ENCODE measurements around the gene LIPC. TPM values are rescaled to one million over a fixed set of nuclear protein-coding genes. Genes with fewer than 3 reads are reported as not detected.

LIPC gene
- polyA plus RNA-seq, 1 of the 3 experiments (the other 2 are of a cell fraction), result not detected

DNA sequence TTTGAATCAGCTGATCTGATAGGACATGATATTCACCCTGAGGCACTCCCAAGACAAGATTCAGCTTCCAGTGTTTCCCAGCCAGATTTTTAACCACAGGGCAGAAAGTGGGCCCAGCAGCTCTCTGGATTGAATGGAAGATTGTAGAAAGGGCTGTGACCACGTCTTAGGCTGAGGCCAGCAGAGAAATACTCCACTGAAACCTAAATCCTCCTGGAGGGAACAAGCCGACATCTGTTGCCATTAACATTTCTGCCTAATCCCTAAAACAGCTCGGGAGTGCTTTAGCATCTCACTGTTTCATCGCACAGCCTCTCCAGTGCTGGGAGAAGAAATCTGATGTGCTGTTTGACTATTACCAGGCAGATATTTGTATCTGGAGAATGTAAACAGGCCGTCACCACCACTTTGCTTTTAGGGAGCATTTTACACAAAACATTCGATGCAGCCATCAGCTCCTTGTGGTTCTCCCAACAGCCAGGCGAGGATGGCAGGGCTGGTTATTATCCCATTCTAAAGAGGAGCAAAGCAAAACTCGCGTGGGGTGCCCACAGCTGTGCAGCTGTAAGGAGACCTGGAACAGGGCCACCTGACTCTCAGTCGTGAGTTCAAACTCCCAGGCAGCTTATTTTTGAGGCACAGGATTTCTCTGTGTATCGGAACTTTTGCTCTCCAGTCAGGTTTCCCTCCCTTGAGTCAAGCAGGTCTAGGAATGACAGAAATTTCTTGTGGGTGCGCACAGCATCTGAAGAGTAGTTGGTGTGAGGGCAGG is 117.4 kb downstream of the LIPC start (continued):
- TF ChIP-seq, protein P1, sequence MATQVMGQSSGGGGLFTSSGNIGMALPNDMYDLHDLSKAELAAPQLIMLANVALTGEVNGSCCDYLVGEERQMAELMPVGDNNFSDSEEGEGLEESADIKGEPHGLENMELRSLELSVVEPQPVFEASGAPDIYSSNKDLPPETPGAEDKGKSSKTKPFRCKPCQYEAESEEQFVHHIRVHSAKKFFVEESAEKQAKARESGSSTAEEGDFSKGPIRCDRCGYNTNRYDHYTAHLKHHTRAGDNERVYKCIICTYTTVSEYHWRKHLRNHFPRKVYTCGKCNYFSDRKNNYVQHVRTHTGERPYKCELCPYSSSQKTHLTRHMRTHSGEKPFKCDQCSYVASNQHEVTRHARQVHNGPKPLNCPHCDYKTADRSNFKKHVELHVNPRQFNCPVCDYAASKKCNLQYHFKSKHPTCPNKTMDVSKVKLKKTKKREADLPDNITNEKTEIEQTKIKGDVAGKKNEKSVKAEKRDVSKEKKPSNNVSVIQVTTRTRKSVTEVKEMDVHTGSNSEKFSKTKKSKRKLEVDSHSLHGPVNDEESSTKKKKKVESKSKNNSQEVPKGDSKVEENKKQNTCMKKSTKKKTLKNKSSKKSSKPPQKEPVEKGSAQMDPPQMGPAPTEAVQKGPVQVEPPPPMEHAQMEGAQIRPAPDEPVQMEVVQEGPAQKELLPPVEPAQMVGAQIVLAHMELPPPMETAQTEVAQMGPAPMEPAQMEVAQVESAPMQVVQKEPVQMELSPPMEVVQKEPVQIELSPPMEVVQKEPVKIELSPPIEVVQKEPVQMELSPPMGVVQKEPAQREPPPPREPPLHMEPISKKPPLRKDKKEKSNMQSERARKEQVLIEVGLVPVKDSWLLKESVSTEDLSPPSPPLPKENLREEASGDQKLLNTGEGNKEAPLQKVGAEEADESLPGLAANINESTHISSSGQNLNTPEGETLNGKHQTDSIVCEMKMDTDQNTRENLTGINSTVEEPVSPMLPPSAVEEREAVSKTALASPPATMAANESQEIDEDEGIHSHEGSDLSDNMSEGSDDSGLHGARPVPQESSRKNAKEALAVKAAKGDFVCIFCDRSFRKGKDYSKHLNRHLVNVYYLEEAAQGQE (IDR thresholded peaks at IDR 0.05; ENCODE audit: low read depth, low read length), result no peak

DNA sequence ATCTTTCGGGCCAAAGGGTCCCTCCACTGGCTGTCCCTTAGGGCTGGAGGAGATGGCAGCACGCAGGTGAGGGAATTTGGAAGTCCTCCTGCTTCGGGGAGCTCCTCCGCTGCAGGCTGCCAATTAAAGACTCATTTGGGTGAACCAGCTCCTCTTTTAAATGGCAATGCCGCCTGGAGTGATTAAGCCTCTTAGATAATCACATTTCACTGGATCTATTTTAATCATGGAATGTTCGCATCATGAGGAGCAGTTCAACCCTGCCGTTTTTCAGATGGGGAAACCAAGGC is 117.9 kb downstream of the LIPC start:
- Histone ChIP-seq H3F3A (replicated peaks; ENCODE audit: insufficient read depth) (peaks cover 20% of the 10 kb centered on the region), H3K4me1 (ENCODE audit: control insufficient read depth in 1 of 2, insufficient read depth in 2 of 2, low read depth in 1 of 2, low read length in 1 of 2) (peaks cover 17 to 22% of the 10 kb centered on the region in 2 experiments; a peak in 2 of 4 replicates), H3K4me3 (ENCODE audit: low read depth in 2 of 2, low read length in 1 of 2) (no peak overlapping the region), H3K36me3 (replicated peaks in 1 of 2; ENCODE audit: control insufficient read depth in 1 of 2, insufficient read depth in 2 of 2, low read length in 1 of 2) (no peaks in the 10 kb centered on the region), H3K27ac (ENCODE audit: low read depth in 2 of 2, low read length in 1 of 2) (no peak overlapping the region), H2AFZ (ENCODE audit: low read depth) (no peak overlapping the region), H4K20me1 (ENCODE audit: insufficient read depth) (no peaks in the 10 kb centered on the region), H3K9me2 (no peaks in the 10 kb centered on the region), H3K27me3 (ENCODE audit: insufficient read depth) (no peaks in the 10 kb centered on the region), H3K79me2 (ENCODE audit: insufficient read depth) (no peaks in the 10 kb centered on the region), H3K4me2 (no peak overlapping the region), H3K9ac (no peak overlapping the region), H3K9me3 (no peaks in the 10 kb centered on the region)
- TF ChIP-seq SIN3A (IDR thresholded peaks at IDR 0.05; ENCODE audit: borderline replicate concordance, low read depth, low read length) (no peak), ELF1 (IDR thresholded peaks at IDR 0.05) (no peak), RFX5 (IDR thresholded peaks at IDR 0.05; ENCODE audit: low read length) (no peak), GABPA (IDR thresholded peaks at IDR 0.05; ENCODE audit: low read depth) (no peak), TEAD4 (IDR thresholded peaks at IDR 0.05; ENCODE audit: borderline replicate concordance, insufficient read depth) (no peak), EZH2phosphoT487 (IDR thresholded peaks at IDR 0.05; ENCODE audit: borderline replicate concordance, low read depth) (no peak), NFIC (IDR thresholded peaks at IDR 0.05; ENCODE audit: borderline replicate concordance) (no peak), POLR2AphosphoS5 (IDR thresholded peaks at IDR 0.05; ENCODE audit: low read depth, low read length) (no peak), RAD21 (IDR thresholded peaks at IDR 0.05; ENCODE audit: low read length) (no peak)
- TF ChIP-seq, protein P2, sequence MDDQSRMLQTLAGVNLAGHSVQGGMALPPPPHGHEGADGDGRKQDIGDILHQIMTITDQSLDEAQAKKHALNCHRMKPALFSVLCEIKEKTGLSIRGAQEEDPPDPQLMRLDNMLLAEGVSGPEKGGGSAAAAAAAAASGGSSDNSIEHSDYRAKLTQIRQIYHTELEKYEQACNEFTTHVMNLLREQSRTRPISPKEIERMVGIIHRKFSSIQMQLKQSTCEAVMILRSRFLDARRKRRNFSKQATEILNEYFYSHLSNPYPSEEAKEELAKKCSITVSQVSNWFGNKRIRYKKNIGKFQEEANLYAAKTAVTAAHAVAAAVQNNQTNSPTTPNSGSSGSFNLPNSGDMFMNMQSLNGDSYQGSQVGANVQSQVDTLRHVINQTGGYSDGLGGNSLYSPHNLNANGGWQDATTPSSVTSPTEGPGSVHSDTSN (IDR thresholded peaks at IDR 0.05), result no peak
- TF ChIP-seq, protein P3, sequence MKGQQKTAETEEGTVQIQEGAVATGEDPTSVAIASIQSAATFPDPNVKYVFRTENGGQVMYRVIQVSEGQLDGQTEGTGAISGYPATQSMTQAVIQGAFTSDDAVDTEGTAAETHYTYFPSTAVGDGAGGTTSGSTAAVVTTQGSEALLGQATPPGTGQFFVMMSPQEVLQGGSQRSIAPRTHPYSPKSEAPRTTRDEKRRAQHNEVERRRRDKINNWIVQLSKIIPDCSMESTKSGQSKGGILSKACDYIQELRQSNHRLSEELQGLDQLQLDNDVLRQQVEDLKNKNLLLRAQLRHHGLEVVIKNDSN (IDR thresholded peaks at IDR 0.05; ENCODE audit: borderline replicate concordance, low read depth), result no peak
- POLR2A ChIA-PET, result interaction anchor here (0.6 kb wide), 1 partner anchor 337 kb away, joined by 3 read pairs; no protein-coding TSS in a partner anchor
- CTCF ChIA-PET, result interaction anchor here (0.8 to 1.3 kb wide), 2 partner anchors 283 to 322 kb away, joined by 3 read pairs; no protein-coding TSS in a partner anchor
- 89% methylated on average over 7 of the region's 7 CpGs for WGBS (ENCODE audit: low lambda C conversion rate)
- no peak for DNase-seq
